Right renal pelvis (tissue), 4 donors: Measurements from ENCODE around the gene SMYD4. TPM values are rescaled to one million over a fixed set of nuclear protein-coding genes. Genes with fewer than 3 reads are reported as not detected.
"Not testable (repeated sequence)": the region's sequence is repeated elsewhere in the genome, so short reads cannot be mapped to it uniquely, and the experiment has no call there.

Source experiments
- DNase-seq, 4 donors: peaks; one replicate each; pipeline ENCODE4 v3.0.0-alpha.2; 2013; ENCODE audit warnings: low read depth in 4 of 4, low spot score in 3 of 4, missing footprints in 1 of 4
- polyA plus RNA-seq, 4 donors: library from polyadenylated mRNA; unstranded; fragments of 120-200 nt; gene quantifications; one replicate each; pipeline ENCODE4 v1.2.1, GENCODE V29; 2013; ENCODE audit not compliant: insufficient read length in 4 of 4

Gene SMYD4
- polyA plus RNA-seq, 4 donors, result 12.6 to 17.7 (median 13.6) TPM

GRCh38 chr17:1830288-1830687 is 586 bp upstream of the SMYD4 start:
- peak in 1 of 4 donors; percentile 1 for DNase-seq

DNA sequence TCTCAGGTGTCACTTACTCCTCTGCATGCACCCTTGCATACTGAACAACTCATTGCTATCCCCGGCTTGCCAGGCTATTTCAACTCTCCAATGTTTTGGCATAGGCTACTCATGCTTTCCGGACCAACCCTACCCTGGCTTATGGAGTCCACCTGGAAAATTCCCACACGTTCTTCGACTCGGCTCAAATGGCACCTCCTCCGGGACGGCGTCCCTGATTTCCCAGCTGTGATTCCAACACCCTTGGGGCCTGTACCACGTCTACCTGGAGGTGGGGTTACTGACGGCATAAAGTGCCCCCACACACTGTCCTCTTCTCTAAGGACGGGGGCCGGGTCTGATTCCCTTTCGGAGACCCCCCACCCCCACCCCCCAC is 498 bp downstream of the SMYD4 start:
- peak in 1 of 4 donors; percentile 5 for DNase-seq

- peak in 1 of 4 donors; percentile 9 for DNase-seq
Observed at GRCh38 chr17:1820528-1821252, 9.0 kb downstream of the SMYD4 start.

GRCh38 chr17:1813088-1813487 is 16.6 kb downstream of the SMYD4 start:
- no peak for DNase-seq

DNA sequence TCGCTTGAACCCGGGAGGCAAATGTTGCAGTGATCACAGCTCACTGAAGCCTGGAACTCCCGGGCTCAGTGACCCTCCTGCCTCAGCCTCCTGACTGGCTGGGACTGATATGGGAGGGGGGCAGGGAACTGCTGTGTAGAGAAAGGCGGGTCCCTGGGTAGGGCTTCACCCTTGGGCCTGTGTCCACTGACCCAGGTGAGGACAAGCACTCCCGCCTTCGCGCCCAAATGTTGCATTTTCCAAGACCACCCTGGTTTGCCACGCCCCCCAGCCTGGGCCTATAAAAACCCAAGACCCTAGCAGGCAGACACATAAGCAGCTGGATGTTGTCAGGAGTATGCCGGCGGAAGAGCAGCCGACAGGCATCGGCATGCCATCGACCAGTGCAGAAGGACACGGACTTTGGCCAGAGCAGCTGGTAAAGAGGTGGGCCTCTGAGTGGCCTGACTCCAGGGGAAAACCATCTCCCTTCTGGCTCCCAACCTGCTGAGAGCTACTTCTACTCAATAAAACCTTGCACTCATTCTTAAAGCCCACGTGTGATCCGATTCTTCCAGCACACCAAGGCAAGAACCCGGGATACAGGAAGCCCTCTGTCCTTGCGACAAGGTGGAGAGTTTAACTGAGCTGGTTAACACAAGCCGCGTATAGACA is 19.1 kb downstream of the SMYD4 start:
- no peak for DNase-seq

DNA sequence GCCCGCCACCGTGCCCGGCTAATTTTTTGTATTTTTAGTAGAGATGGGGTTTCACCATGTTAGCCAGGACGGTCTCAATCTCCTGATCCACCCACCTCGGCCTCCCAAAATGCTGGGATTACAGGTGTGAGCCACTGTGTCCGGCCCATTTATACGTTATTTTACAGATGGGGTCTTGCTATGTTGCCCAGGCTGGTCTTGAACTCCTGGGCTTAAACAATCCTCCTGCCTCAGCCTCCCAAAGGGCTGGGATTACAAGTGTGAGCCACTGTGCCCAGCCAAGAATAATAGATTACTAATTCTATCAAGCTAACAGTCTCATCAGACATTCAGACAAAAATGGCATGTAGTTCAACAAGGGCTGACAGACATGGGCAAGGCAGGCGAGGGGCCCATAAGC is 19.9 kb downstream of the SMYD4 start:
- DNase-seq, result not testable (repeated sequence)

DNA sequence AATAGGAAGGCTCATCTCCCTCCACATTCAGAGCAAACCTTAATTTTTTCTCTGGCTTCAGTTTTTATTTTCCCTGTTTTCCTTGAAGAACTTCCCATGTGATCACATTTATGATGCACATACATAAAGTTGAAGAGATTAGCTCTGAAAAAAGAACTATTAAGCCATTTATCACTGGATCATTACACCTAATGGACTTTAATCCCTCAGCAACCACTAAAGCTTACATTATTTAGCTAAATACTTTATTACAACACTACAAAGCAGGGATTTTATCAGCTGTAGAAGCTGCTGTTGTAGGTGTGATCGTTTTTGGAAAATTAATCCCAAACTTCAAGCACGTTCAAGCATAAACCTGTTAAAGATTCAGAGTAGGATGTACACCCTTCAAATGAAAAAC is 21.1 kb downstream of the SMYD4 start:
- no peak for DNase-seq

- DNase-seq, result no peak
Observed at GRCh38 chr17:1807890-1808289, 21.8 kb downstream of the SMYD4 start.

- no peak for DNase-seq
Observed at GRCh38 chr17:1803280-1803679, 26.4 kb downstream of the SMYD4 start.

GRCh38 chr17:1802429-1802828 is 27.3 kb downstream of the SMYD4 start:
- DNase-seq, result no peak

- DNase-seq, result no peak
Observed at GRCh38 chr17:1800712-1801111, 29.0 kb downstream of the SMYD4 start.

DNA sequence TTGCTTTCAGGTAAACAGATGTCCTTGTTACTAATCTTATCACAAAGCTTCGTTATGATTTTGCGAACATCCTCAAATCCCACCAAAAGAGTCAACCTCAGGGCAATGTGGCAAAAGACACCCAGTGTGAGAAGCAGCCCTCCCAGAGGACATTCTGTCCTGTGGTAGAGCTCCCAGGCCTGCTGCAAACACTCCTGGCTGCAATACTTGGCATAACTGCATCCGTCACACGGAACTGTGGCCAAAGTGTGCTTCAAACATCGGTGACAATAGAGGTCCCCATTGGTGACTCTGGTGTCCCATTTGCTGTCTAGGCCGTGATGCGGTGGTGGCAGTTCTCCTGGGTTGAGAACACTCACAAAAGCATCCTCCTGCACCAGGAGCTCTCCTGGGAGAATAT is 29.5 kb downstream of the SMYD4 start:
- DNase-seq, result no peak

DNA sequence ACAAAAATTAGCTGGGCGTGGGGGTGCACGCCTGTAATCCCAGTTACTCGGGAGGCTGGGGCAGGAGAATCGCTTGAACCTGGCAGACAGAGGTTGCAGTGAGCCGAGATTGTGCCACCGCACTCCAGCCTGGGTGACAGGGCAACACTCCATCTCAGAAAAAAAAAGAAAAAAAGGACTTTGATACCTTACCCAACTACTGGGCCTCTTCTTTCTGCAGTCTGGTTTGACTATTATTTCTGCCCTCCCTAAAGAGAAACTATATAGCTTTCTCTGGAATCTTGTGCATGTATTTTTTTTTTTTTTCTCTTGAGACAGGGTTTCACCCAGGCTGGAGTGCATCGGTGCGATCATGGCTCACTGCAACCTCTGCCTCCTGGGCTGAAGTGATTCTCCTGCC is 31.9 kb downstream of the SMYD4 start:
- DNase-seq, result not testable (repeated sequence)

DNA sequence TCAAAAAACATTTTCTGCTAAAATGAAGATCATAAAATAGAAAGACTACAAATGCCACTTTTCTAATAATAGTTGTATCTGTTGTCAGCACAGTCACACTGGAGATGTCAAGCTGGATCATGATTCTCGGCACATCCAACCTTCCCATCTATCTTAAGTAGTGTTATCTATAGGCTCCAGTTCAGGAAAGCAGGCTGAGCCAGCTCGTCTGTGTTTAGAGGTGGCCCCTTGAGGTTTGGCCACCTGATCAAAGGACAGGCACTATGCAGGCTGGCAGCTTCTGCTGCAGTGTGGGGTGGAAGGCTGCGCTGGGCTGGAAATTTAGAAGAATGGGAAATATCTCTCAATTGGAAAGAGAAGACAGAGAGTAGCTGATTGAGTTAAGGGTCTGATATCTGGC is 32.4 kb downstream of the SMYD4 start:
- DNase-seq, result no peak

DNA sequence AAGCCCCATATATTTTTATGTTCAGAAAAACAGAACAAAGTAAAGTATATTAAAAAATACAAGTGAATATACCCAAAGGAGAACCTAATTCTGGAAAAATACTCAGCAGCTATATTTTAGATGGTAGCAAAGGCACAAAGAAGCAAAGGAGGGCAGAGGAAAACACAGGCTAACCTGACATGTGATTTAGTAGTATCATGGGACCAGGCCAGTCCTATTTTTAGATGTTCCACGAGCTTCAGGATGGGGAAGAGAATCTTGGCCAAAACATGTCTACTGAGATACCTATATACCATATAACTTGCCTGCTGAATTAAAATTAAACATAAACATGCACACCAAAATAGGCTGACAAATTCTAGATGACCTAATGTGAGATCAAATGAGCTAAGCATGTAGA is 32.9 kb downstream of the SMYD4 start:
- DNase-seq, result no peak

DNA sequence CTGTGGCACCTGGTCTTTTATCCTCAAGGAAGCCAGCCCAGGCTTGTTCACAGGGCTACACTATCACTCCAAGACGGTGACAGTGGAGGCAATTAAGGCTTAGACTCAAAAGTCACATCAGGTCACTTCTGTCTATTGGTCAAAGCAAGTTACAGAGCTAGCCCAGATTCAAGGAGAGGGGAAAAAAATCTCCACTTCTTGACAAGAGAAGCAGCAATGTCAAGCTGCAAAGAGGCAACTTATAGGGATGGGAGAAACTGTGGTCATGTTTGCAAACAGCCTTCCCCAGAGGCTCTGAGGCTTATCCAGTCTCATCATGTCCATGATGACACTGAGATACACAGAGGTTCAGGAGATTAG is 36.3 kb downstream of the SMYD4 start:
- DNase-seq, result no peak

DNA sequence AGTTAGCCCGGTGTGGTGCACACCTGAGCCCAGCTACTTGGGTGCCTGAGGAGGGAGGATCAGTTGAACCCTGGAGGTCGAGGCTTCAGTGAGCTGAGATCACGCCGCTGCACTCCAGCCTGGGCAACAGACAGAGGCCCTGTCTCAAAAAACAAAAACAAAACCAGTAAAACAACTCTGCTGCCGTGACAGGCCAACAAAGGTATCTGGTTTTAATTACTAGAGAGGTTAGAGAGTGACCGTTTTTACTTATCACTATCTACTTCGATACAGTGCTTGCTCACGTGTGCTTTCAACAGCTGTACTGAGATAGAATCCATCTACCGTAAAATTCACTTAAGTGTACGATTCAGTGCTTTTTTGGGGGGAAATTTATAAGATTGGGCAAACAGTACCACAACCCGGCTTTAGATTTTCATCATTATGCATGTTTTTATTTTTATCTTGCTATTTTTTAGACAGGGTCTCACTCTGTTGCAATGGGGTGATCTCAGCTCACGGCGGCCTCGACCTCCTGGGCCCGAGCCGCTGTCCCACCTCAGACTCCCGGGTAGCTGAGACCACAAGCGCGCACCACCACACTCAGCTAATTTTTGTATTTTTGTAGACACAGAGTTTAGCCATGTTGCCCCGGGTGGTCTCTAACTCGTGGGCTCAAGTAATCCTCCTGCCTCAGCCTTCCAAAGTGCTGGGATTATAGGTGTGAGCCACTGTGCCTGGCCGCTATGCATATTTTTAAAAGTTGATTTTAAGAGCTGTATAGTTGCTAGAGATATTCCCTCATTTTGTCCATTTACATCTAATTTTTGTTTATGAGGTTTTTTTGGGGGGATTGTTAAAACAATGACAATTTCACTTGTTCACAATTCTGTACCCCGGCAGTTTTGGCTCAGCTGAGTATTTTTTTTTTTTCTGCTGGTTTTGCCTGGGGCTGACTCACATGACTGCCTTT is 36.9 kb downstream of the SMYD4 start:
- DNase-seq, result no peak

DNA sequence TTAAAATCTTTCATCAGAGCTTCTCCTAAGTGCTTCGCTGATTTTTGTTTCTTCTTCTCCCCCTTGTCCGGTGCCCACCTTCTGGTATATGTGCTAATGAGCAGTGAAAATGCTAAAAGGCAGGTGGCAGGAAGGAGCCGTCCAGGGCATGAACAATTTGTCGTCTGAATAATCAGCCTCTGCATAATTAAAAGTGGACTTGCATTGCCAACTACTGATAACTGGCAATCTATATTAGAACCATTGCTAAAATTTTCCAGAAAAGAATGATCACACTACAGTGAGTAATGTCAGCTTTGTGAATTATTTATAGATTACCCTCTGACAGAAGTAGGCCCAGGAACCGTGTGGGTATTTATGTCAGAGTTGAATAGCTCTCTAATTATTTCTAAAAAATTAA is 39.8 kb downstream of the SMYD4 start:
- DNase-seq, result no peak

DNA sequence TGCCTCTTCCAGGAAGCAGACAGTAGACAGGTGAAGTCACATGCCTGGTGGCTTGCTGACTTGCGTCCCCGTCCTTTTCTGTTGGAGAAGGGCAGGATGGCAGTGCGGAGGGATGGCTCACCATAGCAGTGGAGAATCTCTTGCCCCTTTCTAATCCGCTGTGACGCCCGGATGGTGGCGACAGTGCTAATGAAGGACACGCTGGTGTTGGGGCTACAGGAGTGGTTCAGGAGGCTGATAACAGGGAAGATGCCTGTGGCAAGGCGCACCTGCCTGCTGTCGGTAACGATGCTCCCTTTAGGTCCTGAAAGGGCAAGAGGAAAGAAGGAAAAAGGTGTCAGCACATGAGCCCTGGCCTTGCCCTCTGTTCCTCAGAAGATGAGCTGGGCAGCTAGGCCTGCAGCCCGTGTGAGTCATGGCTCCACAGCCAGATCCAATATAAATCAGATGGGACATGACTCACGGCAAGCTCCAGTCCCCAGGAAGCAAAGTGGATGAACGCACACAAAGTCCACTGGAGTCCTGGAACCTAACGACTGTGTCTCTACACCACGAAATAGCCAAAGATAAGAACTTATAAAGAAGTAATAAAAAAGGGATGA is 42.3 kb downstream of the SMYD4 start:
- DNase-seq, result no peak

- no peak for DNase-seq
Observed at GRCh38 chr17:1786708-1787107, 43.0 kb downstream of the SMYD4 start.

GRCh38 chr17:1785930-1786329 is 43.8 kb downstream of the SMYD4 start:
- no peak for DNase-seq
